Measurements from ENCODE around the gene NT5C. TPM values are rescaled to one million over a fixed set of nuclear protein-coding genes. Genes with fewer than 3 reads are reported as not detected.
"Not testable (repeated sequence)": the region's sequence is repeated elsewhere in the genome, so short reads cannot be mapped to it uniquely, and the experiment has no call there.

NT5C gene
- total RNA-seq, result 52.1 and 53.9 TPM in 2 replicates

DNA sequence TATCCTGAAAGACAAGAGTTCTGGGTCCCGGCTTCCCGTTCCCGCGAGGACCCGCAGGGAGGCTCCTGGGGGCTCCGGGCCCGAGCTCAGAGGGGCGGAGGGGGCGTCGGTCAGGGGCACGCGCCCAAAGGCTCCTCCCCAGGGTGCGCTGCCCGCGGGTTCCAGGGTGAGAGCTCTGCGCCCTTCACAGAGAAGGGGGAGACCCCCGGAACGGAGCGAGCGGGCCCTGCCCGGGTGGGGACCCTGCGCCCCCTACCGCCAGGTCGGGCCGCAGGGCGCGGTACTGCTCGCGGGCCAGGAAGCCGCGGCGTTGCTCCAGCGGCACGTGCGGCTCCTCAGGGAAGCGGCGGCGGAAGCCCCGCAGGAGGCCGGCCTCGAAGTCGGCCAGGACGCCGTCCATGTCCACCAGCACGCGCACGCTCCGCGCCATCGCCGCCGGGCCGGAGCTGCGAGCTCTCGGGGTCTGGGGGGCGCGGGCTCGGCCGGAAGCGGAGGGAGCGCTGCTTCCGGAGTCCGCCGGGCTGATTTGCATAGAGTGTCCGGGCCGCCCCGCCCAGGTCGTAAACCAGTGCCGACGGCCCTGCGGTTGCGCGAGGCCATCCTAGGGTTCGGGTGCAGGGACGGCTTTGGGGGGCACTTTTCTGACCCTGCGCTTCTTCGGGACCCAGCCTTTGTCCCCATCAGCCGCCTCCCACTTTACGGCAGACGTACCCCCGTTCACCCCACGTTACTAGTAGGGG is at the start of gene NT5C:
Gene NT5C, minus strand, starts transcription at position 465 of the 740 bp plus-strand sequence. Its CDS starts 35 bp downstream, at position 430.
- intact Hi-C loops (cut with micrococcal nuclease), result loop anchor here (1.0 to 5.0 kb wide), 5 partner anchors 23 to 170 kb away; partner anchors contain the start of genes JPT1 and NUP85

GRCh38 chr17:75181110-75181509 is 49.6 kb upstream of the NT5C start:
- intact Hi-C loops (cut with micrococcal nuclease), result loop anchor here (1.0 to 10.0 kb wide), 6 partner anchors 8 to 306 kb away; partner anchors contain the start of genes ATP5PD, CDR2L, FDXR and KCTD2

GRCh38 chr17:75178453-75178852 is 46.9 kb upstream of the NT5C start:
- intact Hi-C loops (cut with micrococcal nuclease), result no loop called here

GRCh38 chr17:75176625-75177024 is 45.1 kb upstream of the NT5C start:
- intact Hi-C loops (cut with micrococcal nuclease), result no loop called here

- intact Hi-C loops (cut with micrococcal nuclease), result loop anchor here (5.0 kb wide), 1 partner anchor 43 kb away; the partner anchor contains the start of gene NT5C
These were observed 43.5 kb upstream of the NT5C start for GRCh38 chr17:75174996-75175395.

GRCh38 chr17:75173526-75173925 is 42.0 kb upstream of the NT5C start:
- intact Hi-C loops (cut with micrococcal nuclease), result loop anchor here (5.0 kb wide), 1 partner anchor 41 kb away; the partner anchor contains the start of gene NT5C

DNA sequence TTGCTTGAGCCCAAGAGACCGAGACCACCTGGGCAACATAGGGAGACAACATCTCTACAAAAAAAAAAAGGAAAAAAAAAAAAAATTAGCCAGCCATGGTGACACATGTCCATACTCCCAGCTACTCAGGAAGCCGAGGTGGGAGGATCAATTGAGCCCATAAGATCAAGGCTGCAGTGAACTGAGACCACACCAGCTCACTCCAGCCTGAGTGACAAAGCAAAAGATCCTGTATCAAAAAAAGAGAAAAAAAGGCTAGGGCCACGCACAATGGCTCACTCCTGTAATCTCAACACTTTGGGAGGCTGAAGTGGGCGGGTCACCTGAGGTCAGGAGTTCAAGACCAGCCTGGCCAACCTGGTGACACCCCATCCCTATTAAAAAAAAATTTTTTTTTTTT is 37.5 kb upstream of the NT5C start:
- intact Hi-C loops (cut with micrococcal nuclease), result no loop called here

- intact Hi-C loops (cut with micrococcal nuclease), result not testable (repeated sequence)
These were observed 33.1 kb upstream of the NT5C start for GRCh38 chr17:75164606-75165005.

DNA sequence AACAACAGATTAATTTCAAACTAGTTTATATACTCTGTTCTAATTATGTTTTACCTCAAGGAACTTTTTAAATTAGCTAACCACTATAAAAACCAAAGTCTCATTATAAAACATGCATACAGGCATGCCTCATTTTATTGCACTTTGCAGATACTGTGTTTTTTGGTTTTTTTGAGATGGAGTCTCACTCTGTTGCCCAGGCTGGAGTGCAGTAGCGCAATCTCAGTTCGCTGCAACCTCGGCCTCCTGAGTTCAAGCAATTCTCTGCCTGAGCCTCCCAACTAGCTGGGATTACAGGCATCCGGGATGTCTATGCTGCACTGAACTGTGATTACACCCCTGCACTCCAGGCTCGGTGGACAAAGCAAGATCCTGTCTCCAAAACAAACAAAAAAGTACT is 31.5 kb upstream of the NT5C start:
- intact Hi-C loops (cut with micrococcal nuclease), result no loop called here

- intact Hi-C loops (cut with micrococcal nuclease), result no loop called here
These were observed 28.7 kb upstream of the NT5C start for GRCh38 chr17:75160211-75160610.

DNA sequence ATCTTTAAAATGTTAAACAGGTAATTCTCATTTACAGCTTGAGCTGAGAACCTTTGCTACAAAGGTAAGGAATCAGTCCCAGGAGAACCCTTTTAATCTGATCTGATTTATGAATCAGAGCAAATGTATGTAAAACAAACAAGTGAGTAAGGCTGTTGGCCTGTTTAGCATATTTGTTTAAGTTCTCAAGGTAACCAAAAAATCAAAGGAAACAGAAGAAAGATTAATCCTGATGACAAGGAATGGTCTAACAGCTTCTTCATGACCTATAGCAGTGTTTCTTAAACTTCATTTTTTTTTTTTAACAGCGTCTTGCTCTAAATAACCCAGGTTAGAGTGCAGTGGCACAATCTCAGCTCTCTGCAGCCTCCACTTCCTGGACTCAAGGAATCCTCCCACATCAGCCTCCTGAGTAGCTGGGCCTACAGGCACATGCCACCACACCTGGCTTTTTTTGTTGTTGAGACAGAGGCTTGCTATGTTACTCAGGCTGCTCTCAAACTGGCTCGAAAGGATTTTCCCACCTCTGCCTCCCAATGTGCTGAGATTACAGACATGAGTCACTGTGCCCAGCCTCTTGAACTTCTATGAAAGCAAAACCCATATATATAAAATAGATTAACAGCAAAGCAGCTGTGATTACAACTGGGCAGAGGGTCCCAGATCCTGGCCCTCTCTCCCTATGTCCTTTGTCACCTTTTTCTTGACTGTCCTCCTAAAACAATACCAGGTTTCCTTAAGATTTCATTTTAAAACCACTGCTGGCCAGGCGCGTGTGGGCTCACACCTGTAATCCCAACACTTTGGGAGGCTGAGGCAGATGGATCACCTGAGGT is 27.9 kb upstream of the NT5C start:
- intact Hi-C loops (cut with micrococcal nuclease), result no loop called here

DNA sequence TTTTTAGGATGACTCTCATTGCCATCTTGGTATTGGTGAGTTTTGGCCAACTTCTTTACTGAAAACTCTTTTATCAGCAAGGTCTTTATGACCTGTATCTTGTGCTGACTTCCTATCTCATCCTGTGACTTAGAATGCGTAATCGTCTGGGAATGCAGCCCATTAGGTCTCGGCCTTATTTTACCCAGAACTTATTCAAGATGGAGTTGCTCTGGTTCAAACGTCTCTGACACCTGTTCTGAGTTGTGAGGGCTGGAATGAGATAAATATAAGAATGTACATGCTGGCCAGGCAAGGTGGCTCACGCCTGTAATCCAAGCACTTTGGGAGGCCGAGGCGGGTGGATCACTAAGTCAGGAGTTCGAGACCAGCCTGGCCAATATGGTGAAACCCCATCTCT is 26.9 kb upstream of the NT5C start:
- intact Hi-C loops (cut with micrococcal nuclease), result not testable (repeated sequence)

- intact Hi-C loops (cut with micrococcal nuclease), result loop anchor here (2.0 kb wide), 2 partner anchors 14 to 24 kb away; partner anchors contain the start of gene NT5C
These were observed 23.7 kb upstream of the NT5C start for GRCh38 chr17:75155191-75155601.

GRCh38 chr17:75154195-75155106 is 22.9 kb upstream of the NT5C start, which contains the start of gene JPT1:
Gene JPT1, minus strand, starts transcription at chr17:75154512. Its CDS starts 115 bp downstream, at chr17:75154397.
- intact Hi-C loops (cut with micrococcal nuclease), result loop anchor here (1.0 to 2.0 kb wide), 9 partner anchors 14 to 107 kb away; partner anchors contain the start of genes ARMC7, GGA3, KCTD2 and MRPS7

DNA sequence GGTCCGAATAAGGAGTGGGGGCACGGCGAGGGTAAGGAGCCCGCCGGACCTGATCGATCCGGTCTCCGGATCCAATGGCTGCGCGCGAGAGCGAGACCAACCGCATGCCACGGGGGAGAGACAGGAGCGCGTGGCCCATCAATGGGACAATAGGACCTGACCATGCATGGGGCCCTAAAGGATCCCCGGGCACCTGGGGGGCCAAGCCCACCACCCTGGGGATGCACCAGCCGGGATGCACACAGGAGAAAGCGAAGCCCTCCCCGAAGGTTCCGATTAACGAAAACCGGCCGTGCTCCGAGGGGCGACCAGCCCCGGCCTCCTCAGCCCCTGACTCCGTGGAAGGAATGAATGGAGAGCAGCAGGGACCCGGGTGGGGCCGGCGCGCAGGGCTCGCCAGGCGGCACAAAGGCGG is 22.2 kb upstream of the NT5C start:
- intact Hi-C loops (cut with micrococcal nuclease), result loop anchor here (1.0 to 2.0 kb wide), 9 partner anchors 13 to 108 kb away; partner anchors contain the start of genes ARMC7, GGA3, KCTD2 and MRPS7

DNA sequence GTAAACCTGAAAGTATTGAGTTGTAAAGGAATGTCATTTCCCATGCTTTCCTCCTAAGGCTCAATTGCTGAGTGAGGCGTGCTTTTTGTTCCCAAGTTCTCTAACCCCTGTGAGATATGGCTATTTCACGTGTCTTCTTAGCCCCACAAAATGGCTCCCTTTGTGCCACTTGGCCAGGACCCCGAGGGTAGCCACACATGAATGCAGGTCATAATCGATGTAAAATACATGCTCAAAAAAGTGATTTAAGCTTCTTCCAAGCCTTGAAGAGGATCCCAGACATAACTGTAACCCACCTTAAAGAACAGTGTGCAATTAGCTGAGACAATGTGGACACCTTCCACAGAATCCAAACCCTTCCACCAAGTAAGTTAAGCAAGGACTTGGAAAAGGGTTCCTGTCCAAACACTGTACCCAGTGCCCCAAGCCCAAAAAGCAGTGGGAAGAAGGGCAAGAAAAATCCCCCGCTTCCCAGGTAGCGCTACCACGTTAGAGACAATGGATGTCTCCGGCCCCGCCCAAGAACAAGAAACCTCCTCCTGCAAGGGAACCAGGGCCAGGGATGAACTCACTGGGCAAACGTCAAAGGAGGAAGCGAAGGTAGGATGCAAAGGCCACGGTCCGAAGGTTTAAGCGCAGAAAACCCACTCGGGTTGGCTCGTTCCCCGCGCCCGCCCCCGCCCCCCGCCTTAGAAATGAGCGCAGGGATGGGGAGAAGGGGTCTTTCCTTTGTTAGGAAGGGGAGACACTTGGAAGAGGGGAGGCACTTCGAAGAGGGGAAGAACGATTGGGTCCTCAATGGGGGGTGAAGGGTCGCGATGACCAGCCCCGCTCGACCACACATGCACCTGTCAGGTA is 21.6 kb upstream of the NT5C start:
- intact Hi-C loops (cut with micrococcal nuclease), result no loop called here

DNA sequence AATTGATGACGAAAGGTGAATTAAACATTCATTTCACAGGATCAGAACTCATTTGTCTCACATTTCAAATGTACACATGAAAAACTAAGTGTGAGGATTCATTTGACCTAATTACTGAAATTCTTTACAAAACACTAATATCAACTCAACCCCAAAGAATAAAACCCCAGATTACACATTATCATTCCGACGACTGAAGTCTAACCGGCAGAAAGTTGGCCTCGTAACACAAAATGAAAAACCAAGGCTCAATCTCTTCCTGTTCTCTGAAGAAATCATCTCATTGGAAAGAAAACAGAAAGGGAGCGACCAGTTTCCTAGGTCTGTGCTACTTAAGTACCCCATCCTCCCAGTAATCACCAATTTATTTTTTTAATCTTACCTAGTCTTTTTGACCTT is 21.0 kb upstream of the NT5C start:
- intact Hi-C loops (cut with micrococcal nuclease), result no loop called here

- intact Hi-C loops (cut with micrococcal nuclease), result no loop called here
These were observed 20.4 kb upstream of the NT5C start for GRCh38 chr17:75151930-75152329.

GRCh38 chr17:75147878-75148546 is 16.5 kb upstream of the NT5C start:
- intact Hi-C loops (cut with micrococcal nuclease), result no loop called here

All from T-helper 1 cell treated with Interleukin-12 subunit alpha and Interleukin-12 subunit beta and Interleukin-4 antibody, amounts not matched to agents 30 ng/mL and 1 ng/mL, for 36 hours (primary cell).